Colonic mucosa (tissue), 4 donors: ENCODE data around the gene XNDC1N. TPM values are rescaled to one million over a fixed set of nuclear protein-coding genes. Genes with fewer than 3 reads are reported as not detected.

ENCODE experiments used
- DNase-seq: peaks from one replicate; pipeline ENCODE4 v3.0.0-alpha.2; 2020
- H3K27ac ChIP-seq: fragments of 200-600 bp; one replicate; pipeline ENCODE4 v1.8.0; 2021
- H3K27me3 ChIP-seq: fragments of 200-600 bp; one replicate; pipeline ENCODE4 v1.8.0; 2021
- H3K36me3 ChIP-seq: fragments of 200-600 bp; one replicate; pipeline ENCODE4 v1.8.0; 2021
- H3K4me1 ChIP-seq: fragments of 200-600 bp; one replicate; pipeline ENCODE4 v1.8.0; 2021; ENCODE audit warnings: mild to moderate bottlenecking
- H3K4me3 ChIP-seq: fragments of 200-600 bp; one replicate; pipeline ENCODE4 v1.8.0; 2021
- H3K9ac ChIP-seq, 2 donors: one replicate each; pipeline ENCODE4 v1.7.0; 2013; ENCODE audit warnings: control low read depth in 2 of 2, low read depth in 2 of 2, low read length in 2 of 2
- H3K9me3 ChIP-seq: fragments of 200-600 bp; one replicate; pipeline ENCODE4 v1.8.0; 2021
- intact Hi-C: fragments of 100-400 bp; cut with DNase I; formaldehyde crosslinking; loops from one replicate; pipeline ENCODE4 v1.14.1; 2022
- total RNA-seq, 2 donors: library from RNA; stranded (reverse); fragmentation: NEBNext Ultra II Directional in 1 of 2; extraction: Animal tissue kit (Norgen Biotek cat#: 25700) in 1 of 2; gene quantifications; one replicate each; pipeline ENCODE4 v1.2.1, GENCODE V29; 2021
- TF ChIP-seq, protein P1 (sequence below): fragments of 200-600 bp; IDR thresholded peaks from one replicate; pipeline ENCODE4 v1.8.0; 2022; ENCODE audit warnings: antibody characterized with exemption, mild to moderate bottlenecking
- donor health status: healthy.
- donor health status: DM: no; HTN: no; CAD: no.
- donor health status: DM: no; HTN: no; CAD: no.

XNDC1N gene
- total RNA-seq, 2 donors from 2014 or later, result 7.9 to 13.3 TPM

- no peaks in the 10 kb centered on the region for H3K9me3 ChIP-seq
- H3K36me3 ChIP-seq, result no peaks in the 10 kb centered on the region
- no peak overlapping the region for H3K4me3 ChIP-seq
- intact Hi-C loops, result no loop called here
- TF ChIP-seq, protein P1, sequence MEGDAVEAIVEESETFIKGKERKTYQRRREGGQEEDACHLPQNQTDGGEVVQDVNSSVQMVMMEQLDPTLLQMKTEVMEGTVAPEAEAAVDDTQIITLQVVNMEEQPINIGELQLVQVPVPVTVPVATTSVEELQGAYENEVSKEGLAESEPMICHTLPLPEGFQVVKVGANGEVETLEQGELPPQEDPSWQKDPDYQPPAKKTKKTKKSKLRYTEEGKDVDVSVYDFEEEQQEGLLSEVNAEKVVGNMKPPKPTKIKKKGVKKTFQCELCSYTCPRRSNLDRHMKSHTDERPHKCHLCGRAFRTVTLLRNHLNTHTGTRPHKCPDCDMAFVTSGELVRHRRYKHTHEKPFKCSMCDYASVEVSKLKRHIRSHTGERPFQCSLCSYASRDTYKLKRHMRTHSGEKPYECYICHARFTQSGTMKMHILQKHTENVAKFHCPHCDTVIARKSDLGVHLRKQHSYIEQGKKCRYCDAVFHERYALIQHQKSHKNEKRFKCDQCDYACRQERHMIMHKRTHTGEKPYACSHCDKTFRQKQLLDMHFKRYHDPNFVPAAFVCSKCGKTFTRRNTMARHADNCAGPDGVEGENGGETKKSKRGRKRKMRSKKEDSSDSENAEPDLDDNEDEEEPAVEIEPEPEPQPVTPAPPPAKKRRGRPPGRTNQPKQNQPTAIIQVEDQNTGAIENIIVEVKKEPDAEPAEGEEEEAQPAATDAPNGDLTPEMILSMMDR, result no peak
- H3K9ac ChIP-seq, result no peak overlapping the region
- no peak for DNase-seq
- no peaks in the 10 kb centered on the region for H3K27me3 ChIP-seq
- no peaks in the 10 kb centered on the region for H3K4me1 ChIP-seq
- no peak overlapping the region for H3K27ac ChIP-seq
Measured at GRCh38 chr11:71964641-71965040, 36.2 kb upstream of the XNDC1N start.

- no peak overlapping the region for H3K27ac ChIP-seq
- H3K36me3 ChIP-seq, result no peaks in the 10 kb centered on the region
- H3K9ac ChIP-seq, result no peak overlapping the region
- TF ChIP-seq, protein P1, result no peak
- H3K4me3 ChIP-seq, result no peak overlapping the region
- no peaks in the 10 kb centered on the region for H3K4me1 ChIP-seq
- intact Hi-C loops, result no loop called here
- H3K27me3 ChIP-seq, result no peaks in the 10 kb centered on the region
- no peaks in the 10 kb centered on the region for H3K9me3 ChIP-seq
- DNase-seq, result no peak
Measured at GRCh38 chr11:71963468-71963867, 35.1 kb upstream of the XNDC1N start.

GRCh38 chr11:71962428-71963038 lies 34.1 kb upstream of the XNDC1N start:
- H3K27ac ChIP-seq, result no peak overlapping the region
- H3K9me3 ChIP-seq, result no peaks in the 10 kb centered on the region
- intact Hi-C loops, result no loop called here
- no peak overlapping the region for H3K9ac ChIP-seq
- TF ChIP-seq, protein P1, result no peak
- H3K36me3 ChIP-seq, result no peaks in the 10 kb centered on the region
- no peaks in the 10 kb centered on the region for H3K4me1 ChIP-seq
- DNase-seq, result no peak
- no peak overlapping the region for H3K4me3 ChIP-seq
- H3K27me3 ChIP-seq, result no peaks in the 10 kb centered on the region

GRCh38 chr11:71955898-71956456 lies 27.6 kb upstream of the XNDC1N start:
- Histone ChIP-seq H3K4me1 (no peaks in the 10 kb centered on the region), H3K9me3 (no peaks in the 10 kb centered on the region), H3K27me3 (no peaks in the 10 kb centered on the region), H3K27ac (no peak overlapping the region), H3K9ac (no peak overlapping the region), H3K36me3 (no peaks in the 10 kb centered on the region), H3K4me3 (no peak overlapping the region)
- TF ChIP-seq, protein P1, result no peak
- DNase-seq, result no peak
- intact Hi-C loops, result no loop called here

DNA sequence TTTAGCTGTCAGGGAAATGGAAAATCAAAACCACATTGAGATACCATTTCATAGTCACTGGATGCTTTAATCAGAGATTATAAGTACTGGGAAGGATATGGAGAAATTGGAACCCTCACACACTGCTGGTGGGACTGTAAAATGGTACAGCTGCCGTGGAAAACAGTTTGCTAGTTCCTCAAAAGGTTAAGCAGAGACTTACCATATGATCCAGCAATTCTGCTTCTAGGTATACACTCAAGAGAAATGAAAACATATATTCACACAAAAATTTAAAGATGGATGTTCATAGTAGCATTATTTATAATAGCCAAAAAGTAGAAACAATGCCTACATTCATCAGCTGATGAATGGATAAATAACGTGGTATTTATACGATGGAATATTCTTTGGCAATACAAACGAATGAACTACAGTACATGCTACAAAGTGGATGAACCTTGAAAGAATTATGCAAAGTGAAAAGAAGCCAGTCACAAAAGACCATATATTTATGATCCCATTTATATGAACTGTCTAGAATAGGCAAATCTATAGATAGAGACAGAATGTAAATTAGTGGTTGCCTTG lies 23.4 kb upstream of the XNDC1N start:
- no peak overlapping the region for H3K4me3 ChIP-seq
- no peak for DNase-seq
- peaks cover 7% of the 10 kb centered on the region for H3K4me1 ChIP-seq
- no peak overlapping the region for H3K9ac ChIP-seq
- H3K27me3 ChIP-seq, result no peaks in the 10 kb centered on the region
- TF ChIP-seq, protein P1, result no peak
- intact Hi-C loops, result no loop called here
- no peaks in the 10 kb centered on the region for H3K36me3 ChIP-seq
- H3K9me3 ChIP-seq, result no peaks in the 10 kb centered on the region
- H3K27ac ChIP-seq, result no peak overlapping the region
